Prostate gland (tissue), 2 donors: ENCODE measurements around the gene UGDH. TPM values are rescaled to one million over a fixed set of nuclear protein-coding genes. Genes with fewer than 3 reads are reported as not detected.

Experiments
- DNase-seq: peaks from one replicate; pipeline ENCODE4 v3.0.0-alpha.2; 2019; ENCODE audit warnings: low spot score
- H3K27ac ChIP-seq, 2 donors: fragments of 200-600 bp; sonication (generic); 2 replicates each; pipeline ENCODE4 v1.5.1; 2017 to 2019
- H3K27me3 ChIP-seq: fragments of 200-600 bp; sonication (generic); replicated peaks from 2 replicates; pipeline ENCODE4 v1.5.1; 2019; ENCODE audit not compliant: insufficient read depth
- H3K36me3 ChIP-seq, 2 donors: fragments of 200-600 bp; sonication (generic); 1 replicate in 1 of 2; 2 replicates in 1 of 2; pipeline versions ENCODE4 v1.5.1 to v1.8.1; 2017 to 2019
- H3K4me1 ChIP-seq: fragments of 200-600 bp; sonication (generic); replicated peaks from 2 replicates; pipeline ENCODE4 v1.5.1; 2019
- H3K4me3 ChIP-seq, 2 donors: fragments of 200-600 bp; sonication (generic); 2 replicates each; pipeline ENCODE4 v1.5.1; 2017 to 2019
- H3K9me3 ChIP-seq: fragments of 200-600 bp; sonication (generic); 2 replicates; pipeline ENCODE4 v1.5.1; 2017
- CTCF ChIP-seq, 4 experiments: fragments of 200-600 bp in 2 of 4; fragments of 450-650 bp in 2 of 4; sonication (generic) in 2 of 4; IDR thresholded peaks; 1 replicate in 3 of 4; 2 replicates in 1 of 4; pipeline ENCODE4 v1.5.1; 2016 to 2019; ENCODE audit warnings: antibody characterized with exemption in 4 of 4, mild to moderate bottlenecking in 2 of 4, moderate library complexity in 2 of 4
- POLR2A ChIP-seq: fragments of 450-650 bp; IDR thresholded peaks from one replicate; pipeline ENCODE4 v1.6.1; 2016; ENCODE audit warnings: antibody characterized with exemption, mild to moderate bottlenecking
- POLR2AphosphoS5 ChIP-seq: sonication (generic); formaldehyde crosslinking; IDR thresholded peaks from one replicate; pipeline ENCODE4 v1.6.1; 2017; ENCODE audit warnings: antibody characterized with exemption
- WGBS: methylation state at CpG from one replicate; pipeline ENCODE4 v1.1.5; 2018; 5-methylcytosine and 5-hydroxymethylcytosine counted together
- intact Hi-C: fragments of 100-400 bp; cut with DNase I; formaldehyde crosslinking; loops from one replicate; pipeline ENCODE4 v1.14.2; 2022
- total RNA-seq, 2 donors: library from RNA; depleted of rRNA; stranded (reverse); fragments of >200 nt; gene quantifications; one replicate each; pipeline ENCODE4 v1.1.0, GENCODE V29; 2016

Gene UGDH
- total RNA-seq, 2 donors from 2014 or later = 59.0 to 147 TPM

DNA sequence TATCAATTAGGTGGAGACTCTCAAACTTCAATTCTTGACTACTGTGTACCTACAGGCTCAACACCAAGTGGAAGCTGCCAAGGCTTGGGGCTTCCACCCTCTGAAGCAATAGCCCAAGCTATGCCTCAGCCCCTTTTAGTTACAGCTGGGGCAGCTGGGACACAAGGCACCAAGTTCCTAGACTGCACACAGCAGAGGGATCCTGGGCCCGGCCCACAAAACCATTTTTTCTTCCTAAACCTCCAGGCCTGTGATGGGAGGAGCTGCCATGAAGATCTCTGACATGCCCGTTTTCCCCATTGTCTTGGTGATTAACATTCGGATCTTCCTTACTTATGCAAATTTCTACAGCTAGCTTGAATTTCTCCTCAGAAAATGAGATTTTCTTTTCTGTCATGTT is 3.4 kb upstream of the UGDH start:
- Histone ChIP-seq H3K9me3 (no peaks in the 10 kb centered on the region), H3K27ac (no peak overlapping the region), H3K36me3 (no peaks in the 10 kb centered on the region), H3K27me3 (no peaks in the 10 kb centered on the region), H3K4me3 (no peak overlapping the region), H3K4me1 (no peaks in the 10 kb centered on the region)
- WGBS = 100% methylated on average over 3 of the region's 3 CpGs
- intact Hi-C loops = no loop called here
- DNase-seq = no peak
- TF ChIP-seq POLR2AphosphoS5 = no peak
- no peak for TF ChIP-seq CTCF (IDR thresholded peaks at IDR 0.05)
- no peak for TF ChIP-seq POLR2A

GRCh38 chr4:39529534-39529933 is 2.3 kb upstream of the UGDH start:
- 90% methylated on average over 2 of the region's 2 CpGs for whole genome bisulfite sequencing
- Histone ChIP-seq H3K27ac (no peak overlapping the region), H3K9me3 (no peaks in the 10 kb centered on the region), H3K27me3 (no peaks in the 10 kb centered on the region), H3K4me3 (no peak overlapping the region), H3K36me3 (no peaks in the 10 kb centered on the region), H3K4me1 (no peaks in the 10 kb centered on the region)
- no peak for TF ChIP-seq POLR2A
- TF ChIP-seq CTCF (IDR thresholded peaks at IDR 0.05) = no peak
- no peak for TF ChIP-seq POLR2AphosphoS5
- intact Hi-C loops = loop anchor here (5.0 kb wide), 1 partner anchor 168 kb away; the partner anchor contains the start of gene UBE2K
- no peak for DNase-seq

DNA sequence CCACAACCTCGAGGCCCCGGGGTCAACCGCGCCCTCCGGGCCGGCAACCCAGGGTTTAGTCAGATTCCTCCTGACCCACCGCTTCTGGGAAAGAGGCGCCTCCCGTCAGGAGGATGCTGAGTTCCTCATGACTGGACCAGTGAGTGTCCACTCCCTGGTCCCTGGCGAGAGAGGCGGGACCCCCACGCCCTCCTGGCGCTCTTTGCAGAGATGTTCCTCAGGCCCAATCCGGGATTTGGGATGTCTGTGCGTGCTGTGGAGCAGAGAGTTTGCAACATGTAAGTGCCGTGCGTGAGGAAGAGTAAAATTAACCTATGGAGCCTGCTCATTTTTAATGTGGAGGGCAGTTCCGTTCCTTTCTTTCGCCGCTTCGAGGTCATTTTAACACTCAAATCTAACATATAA is 824 bp upstream of the UGDH start:
- H3K36me3 ChIP-seq = no peaks in the 10 kb centered on the region
- under 1% methylated on average over 21 of the region's 21 CpGs for WGBS
- peak overlapping the region; percentile 95 to 97 for H3K27ac ChIP-seq
- no peaks in the 10 kb centered on the region for H3K9me3 ChIP-seq
- no peaks in the 10 kb centered on the region for H3K27me3 ChIP-seq
- DNase-seq = no peak
- H3K4me1 ChIP-seq = no peaks in the 10 kb centered on the region
- no peak for TF ChIP-seq POLR2A
- peak overlapping the region; percentile 66 to 89 for H3K4me3 ChIP-seq
- intact Hi-C loops = loop anchor here (5.0 kb wide), 1 partner anchor 169 kb away; the partner anchor contains the start of gene UBE2K

DNA sequence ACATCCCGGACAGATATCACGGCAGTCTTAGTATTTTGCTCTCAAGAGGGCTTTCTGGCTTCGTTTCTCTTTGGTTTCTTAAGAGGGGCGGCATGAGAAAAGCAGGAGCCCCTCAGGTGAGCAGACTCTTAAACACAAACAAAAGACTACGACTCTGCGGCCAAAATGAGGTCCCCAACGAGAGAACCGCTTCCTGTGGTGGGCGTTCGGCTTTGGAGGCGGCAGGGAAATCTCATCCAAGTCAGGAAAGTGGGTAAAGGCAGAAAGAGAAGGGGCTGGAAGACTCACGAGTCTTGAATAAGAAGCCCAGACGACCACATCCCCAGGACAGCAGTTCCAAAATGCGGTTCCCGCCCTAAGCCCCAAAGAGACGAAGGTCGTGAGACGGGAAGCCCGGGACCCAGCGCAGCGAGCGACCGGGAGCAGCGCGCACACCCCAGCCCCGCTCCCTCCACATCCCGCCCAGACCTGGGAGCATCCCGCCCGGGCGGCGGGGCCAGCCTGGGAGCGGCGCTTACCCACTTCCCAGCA is 409 bp downstream of the UGDH start:
- H3K27ac ChIP-seq = peak overlapping the region; percentile 95 to 97
- intact Hi-C loops = loop anchor here (2.0 to 5.0 kb wide), 3 partner anchors 112 to 450 kb away; partner anchors contain the start of genes PDS5A, SMIM14 and UBE2K
- peak overlapping the region; percentile 66 to 89 for H3K4me3 ChIP-seq
- TF ChIP-seq CTCF (IDR thresholded peaks at IDR 0.05) = no peak
- no peak for TF ChIP-seq POLR2A
- no peak for TF ChIP-seq POLR2AphosphoS5
- no peaks in the 10 kb centered on the region for H3K36me3 ChIP-seq
- H3K9me3 ChIP-seq = no peaks in the 10 kb centered on the region
- WGBS = 0% methylated on average over 27 of the region's 33 CpGs
- peaks cover 8% of the 10 kb centered on the region for H3K4me1 ChIP-seq
- H3K27me3 ChIP-seq = no peaks in the 10 kb centered on the region
- no peak for DNase-seq

DNA sequence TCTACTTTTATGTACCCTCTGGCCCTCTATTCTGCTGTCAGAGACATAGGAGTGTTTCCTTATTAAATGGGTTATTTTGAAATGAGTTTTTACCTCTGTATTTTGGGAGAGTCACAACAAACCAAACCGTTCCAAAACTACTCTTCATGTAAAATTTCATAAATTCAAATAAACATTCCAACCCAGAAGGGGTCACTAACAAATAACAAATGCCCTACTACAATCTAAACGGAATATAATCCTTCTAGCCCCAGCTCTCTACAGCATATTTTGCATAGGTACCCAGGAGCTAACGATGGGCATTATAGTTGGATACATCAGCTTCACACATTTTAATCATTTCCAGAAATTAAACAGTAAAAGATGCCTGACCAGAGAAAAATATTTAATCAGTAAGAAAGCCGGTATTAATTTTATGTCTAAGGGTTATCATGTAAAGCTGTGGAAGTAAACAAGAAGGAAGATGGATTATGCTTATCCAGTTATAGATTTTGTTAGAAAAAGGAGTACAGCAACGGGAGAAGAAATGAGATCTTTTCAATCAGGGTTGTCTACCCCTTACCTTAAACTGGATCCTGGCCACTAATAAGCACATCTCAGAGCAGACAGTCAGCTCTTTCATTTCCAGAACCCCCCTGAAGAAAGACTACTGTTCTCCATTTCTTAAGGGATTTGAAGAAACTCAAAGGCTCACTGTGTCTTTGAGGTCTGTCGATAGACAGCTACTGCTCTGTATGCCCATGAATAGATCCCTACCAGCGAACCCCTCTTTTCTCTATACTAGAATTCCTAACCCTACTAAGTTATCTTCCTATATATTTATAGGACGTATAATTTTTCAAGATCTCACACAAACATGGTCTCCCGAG is 1.2 kb downstream of the UGDH start:
- WGBS = 9% methylated on average over 9 of the region's 9 CpGs
- Histone ChIP-seq H3K4me1 (peaks cover 8% of the 10 kb centered on the region), H3K27ac (peak overlapping the region; percentile 95 to 97), H3K4me3 (peak overlapping the region; percentile 66 to 89), H3K9me3 (no peaks in the 10 kb centered on the region), H3K36me3 (no peaks in the 10 kb centered on the region), H3K27me3 (no peaks in the 10 kb centered on the region)
- DNase-seq = no peak
- TF ChIP-seq POLR2A (no peak), CTCF (IDR thresholded peaks at IDR 0.05) (no peak), POLR2AphosphoS5 (no peak)
- intact Hi-C loops = loop anchor here (2.0 to 5.0 kb wide), 3 partner anchors 113 to 451 kb away; partner anchors contain the start of genes PDS5A, SMIM14 and UBE2K
